CD14-positive monocyte (primary cell): ENCODE results near the gene WNT5A. TPM values are rescaled to one million over a fixed set of nuclear protein-coding genes. Genes with fewer than 3 reads are reported as not detected.

Experiments
- DNase-seq, 3 donors: peaks; one replicate each; pipeline ENCODE4 v3.0.0-alpha.2; 2011 to 2022
- H2AFZ ChIP-seq: 2 replicates; pipeline ENCODE4 v1.6.0; 2012; ENCODE audit warnings: mild to moderate bottlenecking, low read depth, low read length, inconsistent platforms; ENCODE audit not compliant: insufficient read depth, poor library complexity, severe bottlenecking
- H3K27ac ChIP-seq, 2 donors: 1 replicate in 1 of 2; 2 replicates in 1 of 2; pipeline ENCODE4 v1.5.1; 2012 to 2013; ENCODE audit warnings: low read length in 2 of 2, control low read depth in 1 of 2, inconsistent platforms in 1 of 2, low read depth in 1 of 2, mild to moderate bottlenecking in 1 of 2
- H3K27me3 ChIP-seq, 2 donors: one replicate each; pipeline versions ENCODE4 v1.6.0 to v1.6.1; 2011 to 2013; ENCODE audit warnings: low read length in 2 of 2; ENCODE audit not compliant: control insufficient read depth in 2 of 2, insufficient read depth in 2 of 2
- H3K36me3 ChIP-seq, 2 donors: replicated peaks in 1 of 2; 1 replicate in 1 of 2; 2 replicates in 1 of 2; pipeline versions ENCODE4 v1.5.1 to v1.6.1; 2012 to 2013; ENCODE audit warnings: low read length in 2 of 2, control low read depth in 1 of 2, inconsistent platforms in 1 of 2, mild to moderate bottlenecking in 1 of 2; ENCODE audit not compliant: insufficient read depth in 2 of 2, control insufficient read depth in 1 of 2
- H3K4me1 ChIP-seq, 2 donors: 1 replicate in 1 of 2; 2 replicates in 1 of 2; pipeline versions ENCODE4 v1.5.1 to v1.6.1; 2012 to 2013; ENCODE audit warnings: low read length in 2 of 2, control low read depth in 1 of 2, inconsistent platforms in 1 of 2, mild to moderate bottlenecking in 1 of 2, moderate library complexity in 1 of 2; ENCODE audit not compliant: insufficient read depth in 2 of 2, control insufficient read depth in 1 of 2
- H3K4me2 ChIP-seq: replicated peaks from 2 replicates; pipeline ENCODE3; 2012; ENCODE audit warnings: low read length, moderate library complexity, mild to moderate bottlenecking; ENCODE audit not compliant: poor library complexity, severe bottlenecking; ENCODE audit errors: extremely low read depth
- H3K4me3 ChIP-seq, 3 experiments: fragments of 200-600 bp in 1 of 3; sonication (generic) in 1 of 3; replicated peaks in 1 of 3; 1 replicate in 2 of 3; 2 replicates in 1 of 3; pipeline ENCODE4 v1.5.1; 2011 to 2013; ENCODE audit warnings: low read length in 3 of 3, mild to moderate bottlenecking in 3 of 3, control low read depth in 2 of 3, low read depth in 2 of 3, inconsistent platforms in 1 of 3, moderate library complexity in 1 of 3
- H3K79me2 ChIP-seq: 2 replicates; pipeline ENCODE4 v1.6.0; 2012; ENCODE audit warnings: mild to moderate bottlenecking, control low read depth, inconsistent platforms, low read length, moderate library complexity; ENCODE audit not compliant: insufficient read depth
- H3K9ac ChIP-seq: 2 replicates; pipeline ENCODE4 v1.6.0; 2017; ENCODE audit warnings: low read length, mild to moderate bottlenecking; ENCODE audit not compliant: insufficient read depth, poor library complexity, severe bottlenecking
- H3K9me3 ChIP-seq, 2 donors: replicated peaks in 1 of 2; 1 replicate in 1 of 2; 2 replicates in 1 of 2; pipeline versions ENCODE4 v1.5.1 to v1.6.1; 2012 to 2013; ENCODE audit warnings: low read length in 2 of 2, control low read depth in 1 of 2; ENCODE audit not compliant: control insufficient read depth in 1 of 2, insufficient read depth in 1 of 2
- H4K20me1 ChIP-seq: 2 replicates; pipeline ENCODE4 v1.6.0; 2012; ENCODE audit warnings: mild to moderate bottlenecking, low read length, control low read depth, moderate library complexity; ENCODE audit not compliant: insufficient read depth
- H3K27ac Mint-ChIP-seq, 7 donors: one replicate each; pipeline ENCODE4 v1.8.0; 2020; ENCODE audit warnings: mild to moderate bottlenecking in 7 of 7, mixed read lengths in 7 of 7, moderate library complexity in 6 of 7, inconsistent platforms in 2 of 7
- H3K27me3 Mint-ChIP-seq, 3 donors: one replicate each; pipeline ENCODE4 v1.8.0; 2021 to 2022; ENCODE audit warnings: low read depth in 3 of 3, mild to moderate bottlenecking in 3 of 3, mixed read lengths in 3 of 3, moderate library complexity in 3 of 3, inconsistent platforms in 1 of 3
- H3K36me3 Mint-ChIP-seq, 2 donors: one replicate each; pipeline ENCODE4 v1.8.0; 2020; ENCODE audit warnings: mixed read lengths in 2 of 2, inconsistent platforms in 1 of 2, mild to moderate bottlenecking in 1 of 2
- H3K4me1 Mint-ChIP-seq: one replicate; pipeline ENCODE4 v1.8.0; 2020; ENCODE audit warnings: mild to moderate bottlenecking, mixed read lengths
- H3K4me3 Mint-ChIP-seq, 2 donors: one replicate each; pipeline ENCODE4 v1.8.0; 2020; ENCODE audit warnings: mild to moderate bottlenecking in 2 of 2, mixed read lengths in 2 of 2, moderate library complexity in 1 of 2
- H3K9me3 Mint-ChIP-seq, 7 donors: one replicate each; pipeline ENCODE4 v1.8.0; 2020 to 2022; ENCODE audit warnings: mixed read lengths in 7 of 7, mild to moderate bottlenecking in 6 of 7, moderate library complexity in 6 of 7, inconsistent platforms in 2 of 7
- WGBS: methylation state at CpG from one replicate; pipeline ENCODE4 v1.1.5; 2013; ENCODE audit warnings: missing lambda C conversion rate; ENCODE audit not compliant: insufficient coverage; 5-methylcytosine and 5-hydroxymethylcytosine counted together
- intact Hi-C, 2 donors: fragments of 100-400 bp; cut with micrococcal nuclease; formaldehyde crosslinking; loops; one replicate each; pipeline versions ENCODE4 v1.15.0 to v1.15.1; 2023
- polyA minus RNA-seq: library from RNA; depleted of rRNA, polyadenylated mRNA; stranded (reverse); fragments of >200 nt; gene quantifications from 2 replicates; pipeline ENCODE4 v1.2.3, GENCODE V29; 2012
- polyA plus RNA-seq, 3 donors: library from polyadenylated mRNA; depleted of rRNA in 1 of 3; unstranded in 2 of 3; stranded (reverse) in 1 of 3; fragments of 300-500 nt in 2 of 3; fragments of >200 nt in 1 of 3; fragmentation: Illumina TruSeq in 2 of 3; gene quantifications; 1 replicate in 2 of 3; 2 replicates in 1 of 3; pipeline ENCODE4 v1.2.3, GENCODE V29; 2012 to 2021
- total RNA-seq, 12 experiments: library from RNA in 1 of 12; stranded (reverse) in 1 of 12; fragments of 120-200 nt in 1 of 12; gene quantifications; one replicate each; pipeline ENCODE4 v1.2.4 and lab custom pipeline; 2013 to 2026; ENCODE audit warnings: mixed read lengths in 6 of 12, inconsistent platforms in 1 of 12
- TF ChIP-seq, protein P1 (sequence below): fragments of 200-600 bp; IDR thresholded peaks from one replicate; pipeline ENCODE4 v1.8.0; 2022; ENCODE audit warnings: antibody characterized with exemption, mild to moderate bottlenecking

Gene WNT5A
- not detected for total RNA-seq (2013)
- polyA plus RNA-seq (under 1 TPM in 2 of 3 donors, not detected in 1; 0.01 to 0.03 TPM), polyA minus RNA-seq (not detected in 2 replicates), total RNA-seq (lab: John Stamatoyannopoulos, UW) (0.15 to 97.4 (median 0.43) reads per million in 11 experiments)

GRCh38 chr3:55486857-55487380 is at the start of gene WNT5A:
TSS of gene WNT5A (minus strand) at chr3:55487306. CDS start at chr3:55486985, 321 bp downstream.
- peak within 1 kb of the TSS; percentile 63 for H3K4me2 ChIP-seq
- H3K79me2 ChIP-seq = no peaks in the 10 kb centered on the region
- peaks cover 89 to 99% (median 94%) of the 10 kb centered on the region in 3 donors for H3K27me3 Mint-ChIP-seq
- H4K20me1 ChIP-seq = no peaks in the 10 kb centered on the region
- peak within 1 kb of the TSS; percentile 66 for H2AFZ ChIP-seq
- H3K9ac ChIP-seq = no peak within 1 kb of the TSS
- 2% methylated on average over 47 of the region's 52 CpGs for WGBS
- peaks cover 30% of the 10 kb centered on the region for H3K4me1 Mint-ChIP-seq
- intact Hi-C loops = loop anchor here (5.0 to 10.0 kb wide), 3 partner anchors 235 to 765 kb away; no protein-coding TSS in a partner anchor
- H3K36me3 ChIP-seq = no peaks in the 10 kb centered on the region
- H3K4me3 ChIP-seq = peak within 1 kb of the TSS; percentile 35 to 68 (median 45)
- DNase-seq = no peak
- H3K36me3 Mint-ChIP-seq = peaks cover 2 to 7% of the 10 kb centered on the region in 2 donors
- H3K27ac ChIP-seq = no peak within 1 kb of the TSS
- peak within 1 kb of the TSS; percentile 89 to 94 for H3K4me3 Mint-ChIP-seq
- H3K9me3 ChIP-seq = peaks cover 0 to 45% of the 10 kb centered on the region in 2 donors
- peaks cover 75 to 98% of the 10 kb centered on the region in 2 donors for H3K27me3 ChIP-seq
- H3K4me1 ChIP-seq = peaks cover 12 to 14% of the 10 kb centered on the region in 2 donors
- TF ChIP-seq, protein P1, sequence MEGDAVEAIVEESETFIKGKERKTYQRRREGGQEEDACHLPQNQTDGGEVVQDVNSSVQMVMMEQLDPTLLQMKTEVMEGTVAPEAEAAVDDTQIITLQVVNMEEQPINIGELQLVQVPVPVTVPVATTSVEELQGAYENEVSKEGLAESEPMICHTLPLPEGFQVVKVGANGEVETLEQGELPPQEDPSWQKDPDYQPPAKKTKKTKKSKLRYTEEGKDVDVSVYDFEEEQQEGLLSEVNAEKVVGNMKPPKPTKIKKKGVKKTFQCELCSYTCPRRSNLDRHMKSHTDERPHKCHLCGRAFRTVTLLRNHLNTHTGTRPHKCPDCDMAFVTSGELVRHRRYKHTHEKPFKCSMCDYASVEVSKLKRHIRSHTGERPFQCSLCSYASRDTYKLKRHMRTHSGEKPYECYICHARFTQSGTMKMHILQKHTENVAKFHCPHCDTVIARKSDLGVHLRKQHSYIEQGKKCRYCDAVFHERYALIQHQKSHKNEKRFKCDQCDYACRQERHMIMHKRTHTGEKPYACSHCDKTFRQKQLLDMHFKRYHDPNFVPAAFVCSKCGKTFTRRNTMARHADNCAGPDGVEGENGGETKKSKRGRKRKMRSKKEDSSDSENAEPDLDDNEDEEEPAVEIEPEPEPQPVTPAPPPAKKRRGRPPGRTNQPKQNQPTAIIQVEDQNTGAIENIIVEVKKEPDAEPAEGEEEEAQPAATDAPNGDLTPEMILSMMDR = no peak
- H3K27ac Mint-ChIP-seq = peak within 1 kb of the TSS in 1 of 7 donors; percentile 75
- H3K9me3 Mint-ChIP-seq = peaks cover 0 to 23% (median 14%) of the 10 kb centered on the region in 7 donors

GRCh38 chr3:55534876-55535275 is 47.8 kb upstream of the WNT5A start:
- no peak overlapping the region for H3K4me3 Mint-ChIP-seq
- TF ChIP-seq, protein P1 = no peak

More at GRCh38 chr3:55534876-55535275, 47.8 kb upstream of the WNT5A start:
- peaks cover 0 to 4% (median 2%) of the 10 kb centered on the region in 3 donors for H3K27me3 Mint-ChIP-seq
- no peaks in the 10 kb centered on the region for H4K20me1 ChIP-seq
- H3K36me3 Mint-ChIP-seq = no peaks in the 10 kb centered on the region
- no peaks in the 10 kb centered on the region for H3K4me1 Mint-ChIP-seq
- DNase-seq = no peak
- H3K27me3 ChIP-seq = no peaks in the 10 kb centered on the region
- H3K4me3 ChIP-seq = no peak overlapping the region
- H3K4me1 ChIP-seq = no peaks in the 10 kb centered on the region
- H3K9me3 Mint-ChIP-seq = peaks cover 0 to 6% (median 3%) of the 10 kb centered on the region in 7 donors
- H3K9ac ChIP-seq = no peak overlapping the region
- 86% methylated on average over 1 of the region's 2 CpGs for WGBS
- intact Hi-C loops = no loop called here
- no peak overlapping the region for H3K4me2 ChIP-seq
- H3K27ac ChIP-seq = no peak overlapping the region
- peak overlapping the region in 1 of 7 donors; percentile 14 for H3K27ac Mint-ChIP-seq
- H3K79me2 ChIP-seq = no peaks in the 10 kb centered on the region
- H3K36me3 ChIP-seq = no peaks in the 10 kb centered on the region
- H2AFZ ChIP-seq = no peak overlapping the region
- no peaks in the 10 kb centered on the region for H3K9me3 ChIP-seq
